NCI-H446 treated with DMSO at 0.1 percent for 48 hours (cell line): ENCODE measurements around the gene THBS4.
A peak's percentile ranks its signal among the peaks of the same experiment; 100 is the strongest.
"Not testable (repeated sequence)": the region's sequence is repeated elsewhere in the genome, so short reads cannot be mapped to it uniquely, and the experiment has no call there.

Experiments used
- DNase-seq: peaks from one replicate; lab custom pipeline; 2025; lab: John Stamatoyannopoulos, UW

Gene THBS4

GRCh38 chr5:80076131-80077050 is 41.2 kb downstream of the THBS4 start:
- no peak for DNase-seq

- no peak for DNase-seq
Observed at GRCh38 chr5:80077051-80077714, 42.0 kb downstream of the THBS4 start.

GRCh38 chr5:80078921-80079320 is 43.8 kb downstream of the THBS4 start:
- DNase-seq, result no peak

- DNase-seq, result no peak
Observed at GRCh38 chr5:80082281-80082680, 47.1 kb downstream of the THBS4 start.

GRCh38 chr5:80082731-80083100 is 47.6 kb downstream of the THBS4 start:
- peak; percentile 72 for DNase-seq

- DNase-seq, result peak; percentile 76
Observed at GRCh38 chr5:80083101-80083890, 48.1 kb downstream of the THBS4 start.

GRCh38 chr5:80090884-80091166 is 55.7 kb downstream of the THBS4 start:
- DNase-seq, result no peak

- DNase-seq, result peak; percentile 20
Observed at GRCh38 chr5:80091792-80092192, 56.6 kb downstream of the THBS4 start.

- no peak for DNase-seq
Observed at GRCh38 chr5:80092486-80093107, 57.4 kb downstream of the THBS4 start.

GRCh38 chr5:80093796-80094195 is 58.6 kb downstream of the THBS4 start:
- no peak for DNase-seq

GRCh38 chr5:80094236-80094738 is 59.1 kb downstream of the THBS4 start:
- no peak for DNase-seq

- DNase-seq, result no peak
Observed at GRCh38 chr5:80097451-80097850, 62.3 kb downstream of the THBS4 start.

- no peak for DNase-seq
Observed at GRCh38 chr5:80101993-80102392, 66.8 kb downstream of the THBS4 start.

GRCh38 chr5:80103371-80103770 is 68.2 kb downstream of the THBS4 start:
- no peak for DNase-seq

GRCh38 chr5:80105698-80106439 is 70.7 kb downstream of the THBS4 start:
- no peak for DNase-seq

GRCh38 chr5:80106916-80107315 is 71.8 kb downstream of the THBS4 start:
- DNase-seq, result no peak

- DNase-seq, result peak; percentile 96
Observed at GRCh38 chr5:80109646-80110478, 74.7 kb downstream of the THBS4 start.

- not testable (repeated sequence) for DNase-seq
Observed at GRCh38 chr5:80111376-80111990, 76.3 kb downstream of the THBS4 start.

- DNase-seq, result no peak
Observed at GRCh38 chr5:80114860-80115259, 79.7 kb downstream of the THBS4 start.

GRCh38 chr5:80116000-80116399 is 80.9 kb downstream of the THBS4 start:
- DNase-seq, result no peak
